DOHH2 (cell line): ENCODE data around the gene PTCRA.

Source experiments
- H3F3A ChIP-seq: fragments of 200-600 bp; sonication (generic), shearing (Covaris generic); 2 replicates; pipeline ENCODE4 v1.6.0; 2016; ENCODE audit warnings: antibody characterized with exemption, mild to moderate bottlenecking; ENCODE audit not compliant: control insufficient read depth, insufficient read depth
- H3K27ac ChIP-seq: fragments of 200-600 bp; sonication (generic); 2 replicates; pipeline ENCODE4 v1.5.1; 2014; ENCODE audit warnings: low read depth, mild to moderate bottlenecking, low read length, moderate library complexity
- H3K27me3 ChIP-seq: fragments of 200-600 bp; sonication (generic); 2 replicates; pipeline ENCODE4 v1.6.1; 2014; ENCODE audit warnings: mild to moderate bottlenecking, low read length, mixed read lengths; ENCODE audit not compliant: control insufficient read depth
- H3K36me3 ChIP-seq: fragments of 200-600 bp; sonication (generic); 2 replicates; pipeline ENCODE4 v1.6.1; 2014; ENCODE audit warnings: mild to moderate bottlenecking, low read length, moderate library complexity, mixed read lengths; ENCODE audit not compliant: control insufficient read depth
- H3K4me1 ChIP-seq: fragments of 200-600 bp; sonication (generic); 2 replicates; pipeline ENCODE4 v1.6.1; 2014; ENCODE audit warnings: mild to moderate bottlenecking, low read length, mixed read lengths; ENCODE audit not compliant: control insufficient read depth
- H3K4me2 ChIP-seq: fragments of 200-600 bp; sonication (generic); 2 replicates; pipeline ENCODE4 v1.6.0; 2014; ENCODE audit warnings: mild to moderate bottlenecking, low read length, moderate library complexity
- H3K4me3 ChIP-seq: fragments of 200-600 bp; sonication (generic); 2 replicates; pipeline ENCODE4 v1.5.1; 2014; ENCODE audit warnings: mild to moderate bottlenecking, low read length, mixed read lengths
- H3K79me2 ChIP-seq: fragments of 200-600 bp; sonication (generic); 2 replicates; pipeline ENCODE4 v1.6.1; 2014; ENCODE audit warnings: mild to moderate bottlenecking, low read length, mixed read lengths; ENCODE audit not compliant: control insufficient read depth
- H3K9me2 ChIP-seq: fragments of 200-600 bp; sonication (generic); replicated peaks from 2 replicates; pipeline ENCODE4 v1.6.1; 2014; ENCODE audit warnings: mild to moderate bottlenecking, low read length, mixed read lengths; ENCODE audit not compliant: control insufficient read depth
- H3K9me3 ChIP-seq: fragments of 200-600 bp; sonication (generic); 2 replicates; pipeline ENCODE4 v1.6.1; 2014; ENCODE audit warnings: antibody characterized with exemption, low read length, mixed read lengths; ENCODE audit not compliant: control insufficient read depth, insufficient read depth
- H4K20me1 ChIP-seq: fragments of 200-600 bp; sonication (generic); 2 replicates; pipeline ENCODE4 v1.6.0; 2014; ENCODE audit warnings: low read depth, mild to moderate bottlenecking, antibody characterized with exemption, low read length, moderate library complexity; ENCODE audit not compliant: control insufficient read depth, insufficient read depth
- CTCF ChIP-seq: fragments of 200-600 bp; sonication (generic); IDR thresholded peaks from one replicate; pipeline ENCODE4 v1.5.1; 2014; ENCODE audit warnings: antibody characterized with exemption, mild to moderate bottlenecking, low read depth, low read length; ENCODE audit not compliant: poor library complexity, severe bottlenecking
- EZH2phosphoT487 ChIP-seq: fragments of 200-600 bp; sonication (generic); IDR thresholded peaks from 2 replicates; pipeline ENCODE4 v1.6.1; 2017; ENCODE audit warnings: borderline replicate concordance, mild to moderate bottlenecking, antibody characterized with exemption, low read length, moderate library complexity, mixed read lengths

The PTCRA gene

GRCh38 chr6:42937548-42938427, 21.9 kb downstream of the PTCRA start:
- no peaks in the 10 kb centered on the region for H3F3A ChIP-seq
- peaks cover 35% of the 10 kb centered on the region for H3K79me2 ChIP-seq
- no peaks in the 10 kb centered on the region for H3K27me3 ChIP-seq
- H3K27ac ChIP-seq = no peak overlapping the region
- H3K4me2 ChIP-seq = no peak overlapping the region
- H3K9me2 ChIP-seq = no peaks in the 10 kb centered on the region
- no peak overlapping the region for H3K4me3 ChIP-seq
- H3K9me3 ChIP-seq = no peaks in the 10 kb centered on the region
- H3K4me1 ChIP-seq = peaks cover 6% of the 10 kb centered on the region
- TF ChIP-seq CTCF (no peak), EZH2phosphoT487 (no peak)
- H4K20me1 ChIP-seq = peaks cover 6% of the 10 kb centered on the region
- H3K36me3 ChIP-seq = peaks cover 89% of the 10 kb centered on the region

- Histone ChIP-seq H3K27me3 (no peaks in the 10 kb centered on the region), H3K9me2 (no peaks in the 10 kb centered on the region), H3K4me1 (no peaks in the 10 kb centered on the region), H3K27ac (no peak overlapping the region), H3K36me3 (peaks cover 87% of the 10 kb centered on the region), H4K20me1 (no peaks in the 10 kb centered on the region; the same call in none of the 2 replicates), H3K4me3 (no peak overlapping the region), H3F3A (no peaks in the 10 kb centered on the region), H3K79me2 (peaks cover 28% of the 10 kb centered on the region), H3K4me2 (no peak overlapping the region), H3K9me3 (no peaks in the 10 kb centered on the region)
- no peak for TF ChIP-seq EZH2phosphoT487
- TF ChIP-seq CTCF = no peak
Observed at GRCh38 chr6:42938428-42938796, 22.6 kb downstream of the PTCRA start.

DNA sequence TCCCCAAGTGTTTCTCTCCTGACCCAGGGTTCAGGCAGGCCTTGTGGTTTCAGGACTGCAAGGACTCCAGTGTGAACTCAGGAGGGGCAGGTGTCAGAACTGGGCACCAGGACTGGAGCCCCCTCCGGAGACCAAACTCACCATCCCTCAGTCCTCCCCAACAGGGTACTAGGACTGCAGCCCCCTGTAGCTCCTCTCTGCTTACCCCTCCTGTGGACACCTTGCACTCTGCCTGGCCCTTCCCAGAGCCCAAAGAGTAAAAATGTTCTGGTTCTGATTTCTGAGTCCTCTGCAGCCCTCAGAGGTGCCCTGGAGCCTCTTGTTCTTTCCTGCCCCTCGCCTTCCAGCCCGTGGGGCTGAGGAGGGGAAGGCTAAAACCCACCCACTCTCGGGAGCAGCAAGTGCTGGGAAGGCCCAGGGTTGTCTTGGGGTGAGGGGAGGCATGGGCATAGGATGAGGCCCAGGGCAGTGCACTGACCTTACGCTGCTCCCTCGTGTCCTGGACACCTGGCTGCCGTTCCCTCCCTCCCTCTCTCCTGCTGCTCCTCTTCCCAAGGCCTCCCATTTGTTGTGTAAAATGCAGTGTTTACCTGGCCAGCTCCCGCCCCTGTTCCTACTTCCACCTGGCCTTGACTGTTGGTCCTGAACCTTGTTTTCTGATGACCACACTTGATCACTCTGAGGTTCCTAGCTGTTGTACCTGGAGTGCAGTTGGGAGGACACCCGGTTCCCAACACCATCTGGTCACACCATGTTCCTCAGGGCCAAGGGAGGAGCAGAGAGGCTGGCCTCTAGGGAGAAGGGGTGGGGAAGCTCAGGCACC, 23.3 kb downstream of the PTCRA start:
- H4K20me1 ChIP-seq = no peaks in the 10 kb centered on the region; the same call in 1 of the 2 replicates
- no peak for TF ChIP-seq CTCF
- TF ChIP-seq EZH2phosphoT487 = no peak

More for the DNA sequence above, 23.3 kb downstream of the PTCRA start:
- no peak overlapping the region for H3K4me3 ChIP-seq
- H3K36me3 ChIP-seq = peaks cover 82% of the 10 kb centered on the region
- no peaks in the 10 kb centered on the region for H3K27me3 ChIP-seq
- H3K4me1 ChIP-seq = no peaks in the 10 kb centered on the region
- H3F3A ChIP-seq = no peaks in the 10 kb centered on the region
- H3K9me3 ChIP-seq = no peaks in the 10 kb centered on the region
- no peak overlapping the region for H3K4me2 ChIP-seq
- no peak overlapping the region for H3K27ac ChIP-seq
- no peaks in the 10 kb centered on the region for H3K9me2 ChIP-seq
- peaks cover 20% of the 10 kb centered on the region for H3K79me2 ChIP-seq
